Neural progenitor cell (in vitro differentiated cells): ENCODE measurements around the gene SNX21. TPM values are rescaled to one million over a fixed set of nuclear protein-coding genes. Genes with fewer than 3 reads are reported as not detected.

ENCODE experiments used
- DNase-seq: peaks from one replicate; pipeline ENCODE4 v3.0.0-alpha.2; 2016; ENCODE audit warnings: low spot score
- H2AFZ ChIP-seq: fragments of 200-600 bp; sonication (generic); replicated peaks from 2 replicates; pipeline ENCODE4 v1.6.1; 2016; ENCODE audit warnings: antibody characterized with exemption
- H3F3A ChIP-seq: fragments of 200-600 bp; sonication (generic); 2 replicates; pipeline ENCODE4 v1.6.1; 2016; ENCODE audit warnings: antibody characterized with exemption, low read depth
- H3K27ac ChIP-seq: fragments of 200-600 bp; sonication (generic); 2 replicates; pipeline ENCODE4 v1.5.1; 2016; ENCODE audit warnings: mild to moderate bottlenecking
- H3K27me3 ChIP-seq: fragments of 200-600 bp; sonication (generic); 2 replicates; pipeline ENCODE4 v1.6.1; 2016; ENCODE audit warnings: mild to moderate bottlenecking, moderate library complexity
- H3K36me3 ChIP-seq: fragments of 200-600 bp; sonication (generic); 2 replicates; pipeline ENCODE4 v1.5.1; 2016
- H3K4me1 ChIP-seq: fragments of 200-600 bp; sonication (generic); 2 replicates; pipeline ENCODE4 v1.6.1; 2016; ENCODE audit warnings: mixed run types
- H3K4me2 ChIP-seq: fragments of 200-600 bp; sonication (generic); 2 replicates; pipeline ENCODE4 v1.6.1; 2016
- H3K4me3 ChIP-seq: fragments of 200-600 bp; sonication (generic); 2 replicates; pipeline ENCODE4 v1.5.1; 2016
- H3K79me2 ChIP-seq: fragments of 200-600 bp; sonication (generic); 2 replicates; pipeline ENCODE4 v1.6.1; 2016; ENCODE audit warnings: low read depth
- H3K9ac ChIP-seq: fragments of 200-600 bp; sonication (generic); 2 replicates; pipeline ENCODE4 v1.6.1; 2016
- H3K9me3 ChIP-seq: fragments of 200-600 bp; sonication (generic); 2 replicates; pipeline ENCODE4 v1.5.1; 2016; ENCODE audit warnings: low read depth
- H4K20me1 ChIP-seq: fragments of 200-600 bp; sonication (generic); 2 replicates; pipeline ENCODE4 v1.6.1; 2016; ENCODE audit warnings: low read depth
- H3K27ac Mint-ChIP-seq: 3 replicates; pipeline ENCODE4 v1.8.0; 2021; ENCODE audit warnings: mixed read lengths
- H3K27me3 Mint-ChIP-seq: 2 replicates; pipeline ENCODE4 v1.8.0; 2022; ENCODE audit warnings: low read depth, mild to moderate bottlenecking, inconsistent platforms, moderate library complexity, mixed read lengths; ENCODE audit not compliant: insufficient read depth
- H3K36me3 Mint-ChIP-seq: 3 replicates; pipeline ENCODE4 v1.8.0; 2021; ENCODE audit warnings: mixed read lengths
- H3K4me1 Mint-ChIP-seq: 3 replicates; pipeline ENCODE4 v1.8.0; 2021; ENCODE audit warnings: mixed read lengths
- H3K4me3 Mint-ChIP-seq: 3 replicates; pipeline ENCODE4 v1.8.0; 2021; ENCODE audit warnings: mild to moderate bottlenecking, moderate library complexity, mixed read lengths
- H3K9me3 Mint-ChIP-seq: 3 replicates; pipeline ENCODE4 v1.8.0; 2020; ENCODE audit warnings: mixed read lengths
- EZH2 ChIP-seq: fragments of 200-600 bp; sonication (generic); IDR thresholded peaks from 2 replicates; pipeline ENCODE4 v1.6.1; 2017; ENCODE audit warnings: antibody characterized with exemption, mild to moderate bottlenecking, moderate library complexity
- EZH2phosphoT487 ChIP-seq: fragments of 200-600 bp; sonication (generic); IDR thresholded peaks from 2 replicates; pipeline ENCODE4 v1.6.1; 2017; ENCODE audit warnings: antibody characterized with exemption
- total RNA-seq: library from RNA; depleted of rRNA; stranded (reverse); fragments of >200 nt; gene quantifications from 2 replicates; pipeline ENCODE4 v1.2.3, GENCODE V29; 2015; ENCODE audit warnings: low replicate concordance
- TF ChIP-seq, protein P1 (sequence below): fragments of 200-600 bp; sonication (generic); IDR thresholded peaks from 2 replicates; pipeline ENCODE4 v1.5.1; 2017; ENCODE audit warnings: antibody characterized with exemption, mild to moderate bottlenecking

Gene SNX21
- total RNA-seq, 1 donor from 2014 or later = 12.2 TPM

DNA sequence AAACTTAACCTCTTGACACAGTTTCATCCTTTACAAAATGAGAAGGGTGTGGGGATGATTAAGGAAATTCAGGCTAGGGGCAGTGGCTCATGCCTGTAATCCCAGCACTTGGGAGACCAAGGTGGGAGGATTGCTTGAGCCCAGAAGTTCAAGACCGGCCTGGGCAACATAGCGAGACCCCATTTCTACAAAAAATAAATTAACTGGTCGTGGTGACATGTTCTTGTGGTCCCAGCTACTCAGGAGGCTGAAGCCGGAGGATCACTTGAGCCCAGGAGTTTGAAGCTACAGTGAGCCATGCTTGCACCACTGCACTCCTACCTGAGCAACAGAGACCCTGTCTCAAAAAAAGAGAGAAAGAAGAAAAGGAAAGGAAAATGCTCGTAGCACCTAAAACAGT, 32.9 kb downstream of the SNX21 start:
- Mint-ChIP-seq H3K27me3 (no peaks in the 10 kb centered on the region), H3K27ac (no peak overlapping the region), H3K4me1 (no peaks in the 10 kb centered on the region), H3K4me3 (no peak overlapping the region), H3K9me3 (no peaks in the 10 kb centered on the region), H3K36me3 (no peaks in the 10 kb centered on the region)
- no peak overlapping the region for H2AFZ ChIP-seq
- no peaks in the 10 kb centered on the region for H3K9me3 ChIP-seq
- H3K36me3 ChIP-seq = no peaks in the 10 kb centered on the region
- no peak overlapping the region for H3K9ac ChIP-seq
- TF ChIP-seq EZH2phosphoT487 = no peak
- TF ChIP-seq EZH2 = no peak
- TF ChIP-seq, protein P1, sequence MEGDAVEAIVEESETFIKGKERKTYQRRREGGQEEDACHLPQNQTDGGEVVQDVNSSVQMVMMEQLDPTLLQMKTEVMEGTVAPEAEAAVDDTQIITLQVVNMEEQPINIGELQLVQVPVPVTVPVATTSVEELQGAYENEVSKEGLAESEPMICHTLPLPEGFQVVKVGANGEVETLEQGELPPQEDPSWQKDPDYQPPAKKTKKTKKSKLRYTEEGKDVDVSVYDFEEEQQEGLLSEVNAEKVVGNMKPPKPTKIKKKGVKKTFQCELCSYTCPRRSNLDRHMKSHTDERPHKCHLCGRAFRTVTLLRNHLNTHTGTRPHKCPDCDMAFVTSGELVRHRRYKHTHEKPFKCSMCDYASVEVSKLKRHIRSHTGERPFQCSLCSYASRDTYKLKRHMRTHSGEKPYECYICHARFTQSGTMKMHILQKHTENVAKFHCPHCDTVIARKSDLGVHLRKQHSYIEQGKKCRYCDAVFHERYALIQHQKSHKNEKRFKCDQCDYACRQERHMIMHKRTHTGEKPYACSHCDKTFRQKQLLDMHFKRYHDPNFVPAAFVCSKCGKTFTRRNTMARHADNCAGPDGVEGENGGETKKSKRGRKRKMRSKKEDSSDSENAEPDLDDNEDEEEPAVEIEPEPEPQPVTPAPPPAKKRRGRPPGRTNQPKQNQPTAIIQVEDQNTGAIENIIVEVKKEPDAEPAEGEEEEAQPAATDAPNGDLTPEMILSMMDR = no peak
- no peaks in the 10 kb centered on the region for H3K4me1 ChIP-seq
- H4K20me1 ChIP-seq = no peaks in the 10 kb centered on the region
- no peaks in the 10 kb centered on the region for H3F3A ChIP-seq
- DNase-seq = no peak
- H3K79me2 ChIP-seq = no peaks in the 10 kb centered on the region
- no peak overlapping the region for H3K4me2 ChIP-seq
- no peak overlapping the region for H3K27ac ChIP-seq
- no peaks in the 10 kb centered on the region for H3K27me3 ChIP-seq
- no peak overlapping the region for H3K4me3 ChIP-seq

DNA sequence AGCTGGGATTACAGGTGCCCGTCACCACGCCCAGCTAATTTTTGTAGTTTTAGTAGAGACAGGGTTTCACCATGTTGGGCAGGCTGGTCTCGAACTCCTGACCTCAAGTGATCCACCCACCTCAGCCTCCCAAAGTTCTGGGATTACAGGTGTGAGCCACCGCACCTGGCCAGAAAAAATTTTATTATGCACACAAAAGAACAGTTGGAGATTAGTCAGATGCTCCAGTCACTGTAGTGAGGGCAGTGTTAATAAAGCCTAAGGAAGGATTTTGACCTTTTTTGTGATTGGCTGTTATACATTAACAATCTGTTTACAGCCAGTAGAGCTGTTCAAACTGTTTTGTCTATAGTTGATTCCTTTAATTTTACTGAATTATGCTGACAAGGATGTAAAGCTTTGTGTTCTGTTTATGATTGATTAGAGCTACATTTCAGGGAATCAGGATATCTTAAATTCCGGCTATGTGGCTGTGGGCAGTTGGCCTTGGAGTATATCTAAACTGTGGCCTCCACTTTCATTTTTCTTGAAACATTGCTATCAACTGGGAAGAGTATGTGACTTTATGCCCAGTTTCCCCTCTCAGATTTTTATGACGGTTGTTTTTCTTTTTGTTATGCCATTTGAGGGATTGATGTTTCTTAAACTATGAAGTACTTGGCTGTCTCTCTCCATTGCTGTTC, 33.7 kb downstream of the SNX21 start:
- Histone ChIP-seq H3K79me2 (no peaks in the 10 kb centered on the region), H3F3A (no peaks in the 10 kb centered on the region), H3K9ac (no peak overlapping the region), H3K36me3 (no peaks in the 10 kb centered on the region), H2AFZ (no peak overlapping the region), H3K4me2 (no peak overlapping the region), H3K4me1 (no peaks in the 10 kb centered on the region), H3K27ac (no peak overlapping the region), H3K9me3 (no peaks in the 10 kb centered on the region), H3K4me3 (no peak overlapping the region), H3K27me3 (no peaks in the 10 kb centered on the region), H4K20me1 (no peaks in the 10 kb centered on the region)
- Mint-ChIP-seq H3K9me3 (no peaks in the 10 kb centered on the region), H3K4me3 (no peak overlapping the region), H3K27ac (no peak overlapping the region), H3K36me3 (no peaks in the 10 kb centered on the region), H3K4me1 (no peaks in the 10 kb centered on the region), H3K27me3 (no peaks in the 10 kb centered on the region)
- DNase-seq = no peak
- TF ChIP-seq EZH2 = no peak
- TF ChIP-seq EZH2phosphoT487 = no peak
- TF ChIP-seq, protein P1 = no peak

DNA sequence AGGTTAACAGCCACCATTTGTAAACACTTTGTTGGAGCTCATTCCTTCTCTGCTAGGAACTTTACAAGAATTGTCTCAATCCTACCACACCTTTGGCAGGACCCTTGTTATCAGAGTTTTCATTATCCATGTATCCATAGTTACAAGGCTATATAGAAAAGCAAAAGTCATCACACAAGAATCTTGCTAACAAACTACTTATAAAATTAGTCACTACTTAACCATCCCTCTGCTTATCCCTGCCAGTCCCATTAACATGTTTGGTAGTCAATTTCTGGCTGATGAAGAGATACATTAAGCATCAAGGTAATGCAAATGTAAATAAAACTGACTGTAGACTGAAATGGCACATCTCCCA, 34.2 kb downstream of the SNX21 start:
- no peak for TF ChIP-seq EZH2
- TF ChIP-seq EZH2phosphoT487 = no peak
- TF ChIP-seq, protein P1 = no peak
- no peak overlapping the region for H2AFZ ChIP-seq
- no peaks in the 10 kb centered on the region for H3K9me3 Mint-ChIP-seq
- H3K4me3 ChIP-seq = no peak overlapping the region
- H3K36me3 ChIP-seq = no peaks in the 10 kb centered on the region
- no peak overlapping the region for H3K4me2 ChIP-seq
- H3K4me1 ChIP-seq = no peaks in the 10 kb centered on the region
- no peaks in the 10 kb centered on the region for H3K79me2 ChIP-seq
- no peak overlapping the region for H3K27ac ChIP-seq
- no peak for DNase-seq
- no peaks in the 10 kb centered on the region for H3K9me3 ChIP-seq
- no peaks in the 10 kb centered on the region for H3K27me3 ChIP-seq
- no peak overlapping the region for H3K9ac ChIP-seq
- H3K36me3 Mint-ChIP-seq = no peaks in the 10 kb centered on the region
- H3K4me1 Mint-ChIP-seq = no peaks in the 10 kb centered on the region
- H4K20me1 ChIP-seq = no peaks in the 10 kb centered on the region
- no peak overlapping the region for H3K27ac Mint-ChIP-seq
- no peaks in the 10 kb centered on the region for H3K27me3 Mint-ChIP-seq
- no peaks in the 10 kb centered on the region for H3F3A ChIP-seq
- no peak overlapping the region for H3K4me3 Mint-ChIP-seq
